Esophagus muscularis mucosa (tissue), 4 donors: Measurements from ENCODE around the gene RBM12.

Experiments
- EP300 ChIP-seq: sonication (generic); formaldehyde crosslinking; IDR thresholded peaks from one replicate; pipeline ENCODE4 v1.6.1; 2017; ENCODE audit warnings: antibody characterized with exemption
- POLR2A ChIP-seq: fragments of 450-650 bp; IDR thresholded peaks from one replicate; pipeline ENCODE4 v1.6.1; 2017; ENCODE audit warnings: antibody characterized with exemption, moderate library complexity, mild to moderate bottlenecking, low read depth
- POLR2AphosphoS5 ChIP-seq, 2 donors: sonication (generic); formaldehyde crosslinking; IDR thresholded peaks; one replicate each; pipeline ENCODE4 v1.6.1; 2017; ENCODE audit warnings: antibody characterized with exemption in 2 of 2
- TF ChIP-seq, protein P1 (sequence below), 3 experiments: fragments of 200-600 bp in 2 of 3; fragments of 450-650 bp in 1 of 3; sonication (generic) in 2 of 3; IDR thresholded peaks; one replicate each; pipeline ENCODE4 v1.5.1; 2017 to 2019; ENCODE audit warnings: antibody characterized with exemption in 3 of 3, mild to moderate bottlenecking in 2 of 3, moderate library complexity in 1 of 3

DNA sequence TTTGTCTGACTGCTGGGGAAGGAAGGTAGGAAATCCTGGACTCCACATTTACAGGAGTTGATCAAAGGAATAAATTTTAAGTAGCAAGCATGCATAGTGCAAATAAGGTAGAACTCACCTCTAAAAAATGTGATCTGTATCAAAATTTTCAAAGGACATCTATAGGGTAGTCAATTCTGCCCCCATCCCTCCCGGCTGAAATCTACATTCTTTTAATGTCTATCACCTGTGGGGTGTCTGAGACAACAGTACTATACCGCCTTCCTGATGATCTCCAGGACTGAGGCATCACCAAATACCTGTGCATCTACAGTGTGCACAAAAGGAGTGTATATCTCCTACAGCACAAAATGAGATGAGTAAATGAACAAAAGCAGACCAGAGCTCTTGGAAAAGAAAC, 19.9 kb downstream of the RBM12 start:
- TF ChIP-seq, protein P1, sequence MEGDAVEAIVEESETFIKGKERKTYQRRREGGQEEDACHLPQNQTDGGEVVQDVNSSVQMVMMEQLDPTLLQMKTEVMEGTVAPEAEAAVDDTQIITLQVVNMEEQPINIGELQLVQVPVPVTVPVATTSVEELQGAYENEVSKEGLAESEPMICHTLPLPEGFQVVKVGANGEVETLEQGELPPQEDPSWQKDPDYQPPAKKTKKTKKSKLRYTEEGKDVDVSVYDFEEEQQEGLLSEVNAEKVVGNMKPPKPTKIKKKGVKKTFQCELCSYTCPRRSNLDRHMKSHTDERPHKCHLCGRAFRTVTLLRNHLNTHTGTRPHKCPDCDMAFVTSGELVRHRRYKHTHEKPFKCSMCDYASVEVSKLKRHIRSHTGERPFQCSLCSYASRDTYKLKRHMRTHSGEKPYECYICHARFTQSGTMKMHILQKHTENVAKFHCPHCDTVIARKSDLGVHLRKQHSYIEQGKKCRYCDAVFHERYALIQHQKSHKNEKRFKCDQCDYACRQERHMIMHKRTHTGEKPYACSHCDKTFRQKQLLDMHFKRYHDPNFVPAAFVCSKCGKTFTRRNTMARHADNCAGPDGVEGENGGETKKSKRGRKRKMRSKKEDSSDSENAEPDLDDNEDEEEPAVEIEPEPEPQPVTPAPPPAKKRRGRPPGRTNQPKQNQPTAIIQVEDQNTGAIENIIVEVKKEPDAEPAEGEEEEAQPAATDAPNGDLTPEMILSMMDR (IDR thresholded peaks at IDR 0.05), result no peak
- no peak for TF ChIP-seq POLR2A
- no peak for TF ChIP-seq EP300
- TF ChIP-seq POLR2AphosphoS5 (IDR thresholded peaks at IDR 0.05), result no peak
